ENCODE results near the gene CYP2E1. TPM values are rescaled to one million over a fixed set of nuclear protein-coding genes. Genes with fewer than 3 reads are reported as not detected.

Gene CYP2E1
- polyA plus RNA-seq (2011; rRNA removed) = 1.1 and 1.3 TPM in 2 replicates
- 0.43 and 0.51 TPM in 2 replicates for polyA minus RNA-seq (2011; rRNA and poly(A)+ RNA removed)

DNA sequence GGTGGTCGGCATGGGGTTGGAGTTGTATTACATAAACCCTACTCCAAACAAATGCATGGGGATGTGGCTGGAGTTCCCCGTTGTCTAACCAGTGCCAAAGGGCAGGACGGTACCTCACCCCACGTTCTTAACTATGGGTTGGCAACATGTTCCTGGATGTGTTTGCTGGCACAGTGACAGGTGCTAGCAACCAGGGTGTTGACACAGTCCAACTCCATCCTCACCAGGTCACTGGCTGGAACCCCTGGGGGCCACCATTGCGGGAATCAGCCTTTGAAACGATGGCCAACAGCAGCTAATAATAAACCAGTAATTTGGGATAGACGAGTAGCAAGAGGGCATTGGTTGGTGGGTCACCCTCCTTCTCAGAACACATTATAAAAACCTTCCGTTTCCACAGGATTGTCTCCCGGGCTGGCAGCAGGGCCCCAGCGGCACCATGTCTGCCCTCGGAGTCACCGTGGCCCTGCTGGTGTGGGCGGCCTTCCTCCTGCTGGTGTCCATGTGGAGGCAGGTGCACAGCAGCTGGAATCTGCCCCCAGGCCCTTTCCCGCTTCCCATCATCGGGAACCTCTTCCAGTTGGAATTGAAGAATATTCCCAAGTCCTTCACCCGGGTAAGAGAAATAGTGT lies at the start of gene CYP2E1:
Gene CYP2E1, plus strand, starts transcription at position 407 of the 632 bp plus-strand sequence. Its CDS starts 33 bp downstream, at position 440.
- ChIA-PET CTCF (no interaction called here), POLR2A (no interaction called here)
- TF ChIP-seq, protein P1, sequence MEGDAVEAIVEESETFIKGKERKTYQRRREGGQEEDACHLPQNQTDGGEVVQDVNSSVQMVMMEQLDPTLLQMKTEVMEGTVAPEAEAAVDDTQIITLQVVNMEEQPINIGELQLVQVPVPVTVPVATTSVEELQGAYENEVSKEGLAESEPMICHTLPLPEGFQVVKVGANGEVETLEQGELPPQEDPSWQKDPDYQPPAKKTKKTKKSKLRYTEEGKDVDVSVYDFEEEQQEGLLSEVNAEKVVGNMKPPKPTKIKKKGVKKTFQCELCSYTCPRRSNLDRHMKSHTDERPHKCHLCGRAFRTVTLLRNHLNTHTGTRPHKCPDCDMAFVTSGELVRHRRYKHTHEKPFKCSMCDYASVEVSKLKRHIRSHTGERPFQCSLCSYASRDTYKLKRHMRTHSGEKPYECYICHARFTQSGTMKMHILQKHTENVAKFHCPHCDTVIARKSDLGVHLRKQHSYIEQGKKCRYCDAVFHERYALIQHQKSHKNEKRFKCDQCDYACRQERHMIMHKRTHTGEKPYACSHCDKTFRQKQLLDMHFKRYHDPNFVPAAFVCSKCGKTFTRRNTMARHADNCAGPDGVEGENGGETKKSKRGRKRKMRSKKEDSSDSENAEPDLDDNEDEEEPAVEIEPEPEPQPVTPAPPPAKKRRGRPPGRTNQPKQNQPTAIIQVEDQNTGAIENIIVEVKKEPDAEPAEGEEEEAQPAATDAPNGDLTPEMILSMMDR (IDR thresholded peaks at IDR 0.05; ENCODE audit: low read depth, low read length) = no peak
- H3K9me3 ChIP-seq (ENCODE audit: control insufficient read depth, insufficient read depth, low read length) = peaks cover 11% of the 10 kb centered on the region
- H3K4me3 ChIP-seq (ENCODE audit: low read depth, low read length) = no peak within 1 kb of the TSS
- H3K27ac ChIP-seq (ENCODE audit: low read depth, low read length) = no peak within 1 kb of the TSS
- peaks cover 37% of the 10 kb centered on the region for H3K27me3 ChIP-seq (ENCODE audit: control insufficient read depth, insufficient read depth, low read length)
- DNase-seq (ENCODE audit: low read depth, low spot score) = no peak

DNA sequence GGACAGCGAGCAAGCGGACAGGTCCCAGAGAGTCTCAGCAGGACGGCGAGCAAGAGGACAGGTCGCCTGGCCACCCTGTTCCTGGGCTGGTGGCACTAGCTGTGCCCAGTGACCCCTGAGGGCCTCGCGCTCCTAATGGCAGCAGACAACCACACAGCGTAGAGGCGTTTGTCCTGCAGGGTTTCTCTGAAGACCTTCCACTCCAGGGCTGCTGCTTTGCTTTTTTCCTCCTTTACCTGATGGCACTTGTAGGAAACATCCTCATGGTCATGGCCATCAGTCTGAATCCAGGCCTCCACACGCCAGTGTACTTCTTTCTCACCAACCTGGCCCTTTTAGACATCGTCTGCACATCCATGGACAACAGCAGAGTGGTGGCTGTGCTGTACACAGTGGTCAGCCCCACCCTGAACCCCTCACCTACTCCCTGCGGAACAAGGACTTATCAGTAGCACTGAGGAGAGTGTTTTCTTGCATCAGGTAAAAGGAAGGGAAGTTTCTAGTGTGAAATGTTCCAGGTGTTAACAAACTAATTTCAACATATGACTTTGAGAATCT lies 46.0 kb upstream of the CYP2E1 start:
- no peak for DNase-seq (ENCODE audit: low read depth, low spot score)
- Histone ChIP-seq H3K4me3 (ENCODE audit: low read depth, low read length) (no peak overlapping the region), H3K27ac (ENCODE audit: low read depth, low read length) (no peak overlapping the region), H3K27me3 (ENCODE audit: control insufficient read depth, insufficient read depth, low read length) (no peaks in the 10 kb centered on the region), H3K9me3 (ENCODE audit: control insufficient read depth, insufficient read depth, low read length) (no peaks in the 10 kb centered on the region)
- ChIA-PET POLR2A (no interaction called here), CTCF (no interaction called here)
- TF ChIP-seq, protein P1 (IDR thresholded peaks at IDR 0.05; ENCODE audit: low read depth, low read length) = no peak

DNA sequence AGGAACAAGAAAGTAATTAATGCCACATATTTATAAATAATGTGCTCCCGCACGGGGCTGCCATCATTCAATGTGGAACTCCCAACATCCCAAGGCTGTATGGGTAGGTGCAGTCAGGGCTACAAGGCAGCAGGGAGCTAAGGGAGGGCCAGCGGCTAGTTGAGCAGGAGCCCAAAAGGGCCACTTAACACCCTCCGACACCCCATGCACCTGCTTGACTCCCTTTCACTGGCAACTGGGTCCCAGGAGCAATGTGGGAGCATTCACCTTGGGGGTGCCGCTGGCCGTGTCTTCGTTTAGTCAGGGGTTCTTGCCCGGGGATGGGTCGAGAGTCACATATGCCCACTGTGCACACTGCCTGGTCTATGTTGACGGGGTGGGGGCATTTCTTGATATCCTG lies 45.5 kb upstream of the CYP2E1 start:
- Histone ChIP-seq H3K9me3 (ENCODE audit: control insufficient read depth, insufficient read depth, low read length) (no peaks in the 10 kb centered on the region), H3K27me3 (ENCODE audit: control insufficient read depth, insufficient read depth, low read length) (no peaks in the 10 kb centered on the region), H3K4me3 (ENCODE audit: low read depth, low read length) (no peak overlapping the region), H3K27ac (ENCODE audit: low read depth, low read length) (no peak overlapping the region)
- TF ChIP-seq, protein P1 (IDR thresholded peaks at IDR 0.05; ENCODE audit: low read depth, low read length) = no peak
- CTCF ChIA-PET = no interaction called here
- DNase-seq (ENCODE audit: low read depth, low spot score) = no peak
- POLR2A ChIA-PET = no interaction called here

- CTCF ChIA-PET = no interaction called here
- Histone ChIP-seq H3K27ac (ENCODE audit: low read depth, low read length) (no peak overlapping the region), H3K9me3 (ENCODE audit: control insufficient read depth, insufficient read depth, low read length) (no peaks in the 10 kb centered on the region), H3K27me3 (ENCODE audit: control insufficient read depth, insufficient read depth, low read length) (no peaks in the 10 kb centered on the region), H3K4me3 (ENCODE audit: low read depth, low read length) (no peak overlapping the region)
- no peak for DNase-seq (ENCODE audit: low read depth, low spot score)
- TF ChIP-seq, protein P1 (IDR thresholded peaks at IDR 0.05; ENCODE audit: low read depth, low read length) = no peak
- POLR2A ChIA-PET = no interaction called here
Observed at GRCh38 chr10:133484818-133485217, 42.3 kb upstream of the CYP2E1 start.

GRCh38 chr10:133487085-133487484 lies 40.1 kb upstream of the CYP2E1 start:
- POLR2A ChIA-PET = no interaction called here
- CTCF ChIA-PET = no interaction called here
- TF ChIP-seq, protein P1 (IDR thresholded peaks at IDR 0.05; ENCODE audit: low read depth, low read length) = no peak
- Histone ChIP-seq H3K9me3 (ENCODE audit: control insufficient read depth, insufficient read depth, low read length) (no peaks in the 10 kb centered on the region), H3K27me3 (ENCODE audit: control insufficient read depth, insufficient read depth, low read length) (no peaks in the 10 kb centered on the region), H3K4me3 (ENCODE audit: low read depth, low read length) (no peak overlapping the region), H3K27ac (ENCODE audit: low read depth, low read length) (no peak overlapping the region)
- no peak for DNase-seq (ENCODE audit: low read depth, low spot score)
